IPS-20b (cell line): ENCODE results near the gene CSRP1.
"Not testable (repeated sequence)": the region's sequence is repeated elsewhere in the genome, so short reads cannot be mapped to it uniquely, and the experiment has no call there.

Source experiments
- H3K27ac ChIP-seq: one replicate; pipeline ENCODE4 v1.5.1; 2013; ENCODE audit warnings: low read length
- H3K27me3 ChIP-seq: 2 replicates; pipeline ENCODE4 v1.6.1; 2013; ENCODE audit warnings: mild to moderate bottlenecking, low read length, inconsistent platforms; ENCODE audit not compliant: insufficient read depth
- H3K36me3 ChIP-seq: 2 replicates; pipeline ENCODE4 v1.6.1; 2013; ENCODE audit warnings: low read depth, mild to moderate bottlenecking, inconsistent platforms, low read length, moderate library complexity; ENCODE audit not compliant: insufficient read depth
- H3K4me1 ChIP-seq: 2 replicates; pipeline ENCODE4 v1.6.1; 2013; ENCODE audit warnings: mild to moderate bottlenecking, control low read depth, inconsistent platforms, low read length, moderate library complexity; ENCODE audit not compliant: insufficient read depth
- H3K4me3 ChIP-seq: 2 replicates; pipeline ENCODE4 v1.5.1; 2013; ENCODE audit warnings: mild to moderate bottlenecking, low read length, inconsistent platforms
- H3K9ac ChIP-seq: 2 replicates; pipeline ENCODE4 v1.6.1; 2013; ENCODE audit warnings: low read depth, mild to moderate bottlenecking, inconsistent platforms, low read length, moderate library complexity
- H3K9me3 ChIP-seq: 2 replicates; pipeline ENCODE4 v1.6.1; 2013; ENCODE audit warnings: mild to moderate bottlenecking, low read depth, low read length, inconsistent platforms; ENCODE audit not compliant: insufficient read depth

The CSRP1 gene

GRCh38 chr1:201536558-201536957, 29.6 kb upstream of the CSRP1 start:
- peaks cover 12% of the 10 kb centered on the region for H3K4me1 ChIP-seq
- H3K4me3 ChIP-seq: no peak overlapping the region
- no peaks in the 10 kb centered on the region for H3K9me3 ChIP-seq
- no peak overlapping the region for H3K9ac ChIP-seq
- H3K27ac ChIP-seq: no peak overlapping the region
- H3K36me3 ChIP-seq: no peaks in the 10 kb centered on the region
- H3K27me3 ChIP-seq: peaks cover 61% of the 10 kb centered on the region

DNA sequence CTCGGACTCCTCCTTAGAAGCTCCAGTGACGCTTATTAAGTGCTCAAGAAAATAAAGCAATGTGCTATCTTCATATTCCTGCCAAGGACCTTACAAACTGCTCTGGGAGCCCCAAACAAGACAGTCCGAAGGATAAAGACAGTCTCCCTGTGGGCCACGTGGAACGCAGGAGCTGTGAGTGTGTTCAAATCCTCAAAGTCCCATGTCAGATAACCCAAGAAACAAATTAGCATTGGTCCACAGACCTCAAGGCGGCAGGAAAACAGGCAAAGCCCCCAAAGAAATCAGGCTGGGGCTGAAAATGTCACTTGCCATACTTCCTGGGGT, 29.0 kb upstream of the CSRP1 start:
- H3K9me3 ChIP-seq: no peaks in the 10 kb centered on the region
- no peak overlapping the region for H3K9ac ChIP-seq
- H3K27ac ChIP-seq: no peak overlapping the region
- H3K4me1 ChIP-seq: peaks cover 13% of the 10 kb centered on the region
- H3K27me3 ChIP-seq: peaks cover 54% of the 10 kb centered on the region
- H3K4me3 ChIP-seq: no peak overlapping the region
- H3K36me3 ChIP-seq: no peaks in the 10 kb centered on the region

GRCh38 chr1:201535046-201535918, 28.4 kb upstream of the CSRP1 start:
- H3K4me1 ChIP-seq: peaks cover 10% of the 10 kb centered on the region; the same call in 1 of the 2 replicates
- H3K9ac ChIP-seq: no peak overlapping the region
- no peak overlapping the region for H3K27ac ChIP-seq
- H3K27me3 ChIP-seq: peaks cover 48% of the 10 kb centered on the region
- no peak overlapping the region for H3K4me3 ChIP-seq
- no peaks in the 10 kb centered on the region for H3K9me3 ChIP-seq
- H3K36me3 ChIP-seq: no peaks in the 10 kb centered on the region

DNA sequence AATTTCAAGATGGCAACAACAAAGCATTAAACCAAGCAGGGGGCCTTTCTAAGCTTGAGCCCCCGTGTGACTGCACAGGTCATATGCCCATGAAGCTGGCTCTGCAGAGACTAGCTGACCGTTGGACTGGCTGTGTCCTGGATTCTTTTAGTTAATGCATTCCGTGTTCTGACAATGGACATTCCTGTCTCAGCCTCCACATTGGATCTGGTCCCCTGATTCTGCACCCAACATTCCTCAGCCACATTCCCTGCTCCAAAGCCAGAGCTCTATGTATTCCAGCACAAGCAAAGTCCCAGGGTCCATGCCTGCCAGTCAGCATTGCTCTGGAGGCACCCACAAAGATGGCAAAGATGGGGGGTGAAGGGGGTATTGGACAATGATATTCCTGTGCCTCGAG, 26.9 kb upstream of the CSRP1 start:
- peaks cover 10% of the 10 kb centered on the region; the same call in 1 of the 2 replicates for H3K4me1 ChIP-seq
- H3K36me3 ChIP-seq: no peaks in the 10 kb centered on the region
- H3K27ac ChIP-seq: no peak overlapping the region
- no peaks in the 10 kb centered on the region for H3K9me3 ChIP-seq
- no peak overlapping the region for H3K9ac ChIP-seq
- no peak overlapping the region for H3K4me3 ChIP-seq
- peaks cover 33% of the 10 kb centered on the region for H3K27me3 ChIP-seq

DNA sequence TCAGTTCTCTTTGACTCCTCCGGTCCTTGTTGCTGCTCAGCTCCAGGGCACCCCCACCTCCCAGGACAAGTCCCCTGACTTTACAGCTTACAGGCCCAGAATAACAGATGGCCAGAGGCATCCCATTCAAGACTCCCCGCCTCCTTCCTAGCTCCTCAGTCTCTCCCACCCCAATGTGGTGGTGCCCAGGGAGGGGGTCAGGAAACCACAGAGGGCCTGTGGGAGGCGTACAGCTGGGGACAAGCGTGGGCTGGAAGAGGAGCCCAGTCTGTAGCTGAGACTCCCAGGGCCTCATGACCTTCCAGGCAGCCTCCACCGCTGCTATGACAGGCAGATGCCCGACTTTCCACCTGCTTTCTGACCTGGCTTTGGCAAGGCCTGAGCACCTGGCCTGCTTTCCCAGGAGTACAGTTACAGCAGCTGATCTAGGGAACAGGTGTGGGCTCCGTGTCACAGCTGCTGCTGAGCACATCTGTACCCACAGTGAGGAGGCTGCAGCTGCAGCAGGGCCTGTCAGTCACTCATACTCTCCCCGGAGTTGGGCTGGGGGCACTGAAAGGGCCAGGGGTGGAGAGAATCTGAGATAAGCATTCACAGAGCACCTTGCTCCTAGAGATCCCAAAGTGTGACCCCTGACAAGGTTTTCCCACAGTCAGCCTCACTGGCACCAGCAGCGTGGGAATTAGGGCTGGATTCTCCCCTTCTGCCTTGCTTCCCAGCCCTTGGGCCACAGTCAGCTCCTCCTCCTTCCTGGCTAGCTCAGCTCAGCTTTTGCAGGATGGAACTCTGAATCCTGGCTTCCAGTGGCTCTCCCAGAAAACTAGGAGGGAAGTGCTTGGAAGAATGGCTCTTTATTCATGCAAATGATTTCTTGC, 24.9 kb upstream of the CSRP1 start:
- peaks cover 13% of the 10 kb centered on the region for H3K27me3 ChIP-seq
- H3K4me3 ChIP-seq: no peak overlapping the region
- no peak overlapping the region for H3K9ac ChIP-seq
- no peaks in the 10 kb centered on the region for H3K9me3 ChIP-seq
- H3K27ac ChIP-seq: no peak overlapping the region
- H3K36me3 ChIP-seq: no peaks in the 10 kb centered on the region
- peaks cover 10% of the 10 kb centered on the region; the same call in 1 of the 2 replicates for H3K4me1 ChIP-seq

DNA sequence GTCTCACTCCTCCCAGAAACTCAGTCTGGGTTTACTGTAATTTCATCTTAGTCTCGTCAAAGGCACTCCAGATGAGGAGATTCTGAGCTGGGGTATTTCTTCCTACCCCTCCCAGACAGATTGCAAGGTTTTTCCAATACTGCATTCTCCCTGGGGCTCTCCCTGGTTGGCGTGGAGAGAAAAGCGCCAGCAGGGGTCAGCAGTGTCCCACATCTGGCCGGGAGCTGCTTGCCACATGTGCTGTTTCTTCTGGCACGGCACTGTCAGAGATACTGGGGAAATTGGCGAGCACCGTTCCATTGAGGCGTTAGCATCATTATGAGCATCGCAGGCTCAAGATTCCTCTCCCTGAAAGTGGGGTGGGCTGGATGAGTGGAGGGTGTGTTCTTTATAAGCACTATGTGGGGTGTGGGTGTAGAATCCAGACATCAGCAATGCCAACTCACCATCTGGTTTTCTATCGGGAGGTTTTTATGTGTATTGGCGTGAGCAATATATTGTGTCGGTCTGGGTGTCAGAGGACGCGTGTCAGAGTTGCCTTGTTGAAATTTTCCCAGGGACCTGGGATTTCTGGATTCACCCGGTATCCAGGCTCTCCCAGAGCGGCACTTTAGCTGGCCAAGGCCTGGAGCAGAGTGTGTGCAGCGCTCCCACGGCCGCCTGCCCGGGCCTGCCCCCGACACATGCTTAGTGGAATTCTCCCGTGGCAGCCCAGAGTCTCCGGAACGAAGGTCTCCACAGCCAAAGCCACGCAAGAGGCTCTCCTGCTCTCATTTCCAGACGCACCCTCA, 24.0 kb upstream of the CSRP1 start:
- Histone ChIP-seq H3K27ac (no peak overlapping the region), H3K9ac (no peak overlapping the region), H3K4me1 (peaks cover 10% of the 10 kb centered on the region; the same call in 1 of the 2 replicates), H3K36me3 (no peaks in the 10 kb centered on the region), H3K9me3 (no peaks in the 10 kb centered on the region), H3K4me3 (no peak overlapping the region), H3K27me3 (peaks cover 4% of the 10 kb centered on the region)

DNA sequence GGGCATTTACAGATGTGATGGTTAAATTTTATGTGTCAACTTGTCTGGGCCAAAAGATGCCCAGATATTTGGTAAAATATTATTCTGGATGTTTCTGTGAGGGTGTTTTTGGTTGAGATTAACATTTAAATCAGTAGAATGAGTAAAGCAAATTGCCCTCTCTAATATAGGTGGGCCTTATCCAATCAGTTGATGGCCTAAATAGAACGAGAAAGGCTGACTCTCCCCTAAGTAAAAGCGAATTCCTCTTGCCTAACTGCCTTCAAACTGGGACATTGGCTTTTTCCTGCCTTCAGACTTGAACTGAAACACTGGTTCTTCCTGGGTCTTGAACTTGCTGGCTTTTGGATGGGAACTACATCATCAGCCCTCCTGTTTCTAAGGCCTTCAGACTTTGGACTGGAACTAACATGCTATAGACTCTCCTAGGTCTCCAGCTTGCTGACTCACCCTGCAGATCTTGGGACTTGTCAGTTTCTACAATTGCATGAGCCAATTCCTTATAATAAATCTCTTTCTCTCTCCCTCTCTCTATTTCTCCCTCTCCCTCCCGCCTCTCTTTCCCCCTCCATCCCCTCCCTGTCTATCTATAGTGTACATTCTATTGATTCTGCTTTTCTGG, 21.8 kb upstream of the CSRP1 start:
- Histone ChIP-seq H3K27ac (no peak overlapping the region), H3K9ac (no peak overlapping the region), H3K9me3 (no peaks in the 10 kb centered on the region), H3K4me3 (no peak overlapping the region), H3K36me3 (no peaks in the 10 kb centered on the region), H3K27me3 (no peaks in the 10 kb centered on the region; the same call in 1 of the 2 replicates), H3K4me1 (peaks cover 10% of the 10 kb centered on the region; the same call in 1 of the 2 replicates)

DNA sequence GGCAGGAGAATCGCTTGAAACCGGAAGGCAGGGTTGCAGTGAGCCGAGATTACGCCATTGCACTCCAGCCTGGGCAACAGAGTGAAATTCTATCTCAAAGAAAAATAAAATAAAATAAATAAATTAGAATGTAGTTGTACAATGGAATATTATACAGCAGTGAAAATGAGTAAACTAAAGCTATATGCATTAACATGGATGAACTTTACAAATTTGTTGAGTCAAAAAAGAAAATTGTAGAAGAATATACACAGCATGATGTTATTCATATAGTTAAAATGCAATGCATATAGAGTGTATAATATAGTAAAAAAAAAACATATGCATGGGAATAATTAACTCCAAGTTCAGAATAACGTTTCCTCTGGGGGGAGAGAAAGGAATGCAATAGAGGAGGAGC, 21.0 kb upstream of the CSRP1 start:
- Histone ChIP-seq H3K36me3 (no peaks in the 10 kb centered on the region), H3K9ac (no peak overlapping the region), H3K27ac (no peak overlapping the region), H3K27me3 (no peaks in the 10 kb centered on the region; the same call in 1 of the 2 replicates), H3K9me3 (no peaks in the 10 kb centered on the region), H3K4me1 (peaks cover 10% of the 10 kb centered on the region; the same call in 1 of the 2 replicates), H3K4me3 (no peak overlapping the region)

DNA sequence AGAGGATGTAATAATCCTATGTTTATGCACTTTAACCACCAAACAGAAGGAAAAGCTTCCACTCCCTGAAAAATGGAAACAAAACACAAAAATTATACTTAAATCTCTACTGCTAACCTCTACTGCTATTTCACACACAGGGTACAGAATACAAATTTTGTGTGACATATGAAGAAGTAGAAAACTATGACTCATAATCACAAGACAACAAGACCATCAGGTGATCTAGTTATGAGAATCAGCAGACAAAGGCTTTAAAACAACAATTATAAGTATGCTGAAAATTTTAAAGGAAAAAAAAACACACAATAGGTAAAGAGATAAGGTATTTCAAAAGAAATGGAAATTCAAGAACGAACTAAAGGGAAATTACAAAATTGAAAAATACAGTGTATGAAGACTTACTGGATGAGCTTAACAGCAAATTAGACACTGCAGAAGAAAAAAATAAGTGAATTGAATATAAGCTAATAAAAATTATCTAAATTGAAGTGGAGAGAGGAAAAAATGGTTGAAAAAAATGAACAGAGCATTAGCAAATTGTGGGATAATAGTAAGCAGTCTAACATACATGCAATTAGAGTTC, 18.4 kb upstream of the CSRP1 start:
- Histone ChIP-seq H3K9ac (no peak overlapping the region), H3K4me1 (no peaks in the 10 kb centered on the region), H3K4me3 (no peak overlapping the region), H3K27ac (no peak overlapping the region), H3K27me3 (no peaks in the 10 kb centered on the region), H3K36me3 (no peaks in the 10 kb centered on the region), H3K9me3 (no peaks in the 10 kb centered on the region)

GRCh38 chr1:201520046-201520575, 13.2 kb upstream of the CSRP1 start:
- not testable (repeated sequence) for H3K9ac ChIP-seq, H3K27ac ChIP-seq, H3K4me1 ChIP-seq, H3K36me3 ChIP-seq, H3K9me3 ChIP-seq, H3K27me3 ChIP-seq, H3K4me3 ChIP-seq
